HCT116 (cell line): ENCODE data around the gene SELENOH. TPM values are rescaled to one million over a fixed set of nuclear protein-coding genes. Genes with fewer than 3 reads are reported as not detected.
"Not testable (repeated sequence)": the region's sequence is repeated elsewhere in the genome, so short reads cannot be mapped to it uniquely, and the experiment has no call there.

ENCODE experiments used
- ATAC-seq: fragments of 200-7000 bp; cut with Tn5 transposase; 2 replicates; pipeline ENCODE4 v1.9.1; 2020; ENCODE audit warnings: mild to moderate bottlenecking, moderate library complexity
- BruUV-seq: library from RNA; stranded (reverse); fragments of 400-500 nt; replicated peaks from 2 replicates; lab custom pipeline; 2021; lab: Mats Ljungman, UMichigan
- CTCF ChIA-PET: fragments of 300-600 bp; sonication (Branson Sonifier 250); formaldehyde crosslinking; loops from one replicate; lab custom pipeline; 2021; ENCODE audit warnings: antibody characterized with exemption; lab: Charles Lee
- POLR2A ChIA-PET: fragments of 300-600, 350-600 bp; sonication (Branson Sonifier 250); formaldehyde crosslinking; loops from one replicate; lab custom pipeline; 2021; ENCODE audit warnings: antibody characterized with exemption; lab: Charles Lee
- RAD21 ChIA-PET, 2 experiments: fragments of 300-600 bp; sonication (Branson Sonifier 250); formaldehyde crosslinking; loops; one replicate each; lab custom pipeline; 2023; ENCODE audit warnings: low total read pairs in 2 of 2; ENCODE audit not compliant: uncharacterized antibody in 2 of 2, unreplicated experiment in 2 of 2, low non-redundant PET in 1 of 2; lab: Charles Lee
- DNase-seq: peaks from one replicate; pipeline ENCODE4 v3.0.0-alpha.2; 2010; ENCODE audit warnings: low read depth, low spot score
- H2AFZ ChIP-seq: fragments of 200-600 bp; shearing (Covaris generic), sonication (generic); 2 replicates; pipeline ENCODE4 v1.6.1; 2017; ENCODE audit warnings: low read depth, mixed run types, mixed read lengths, antibody characterized with exemption, low read length; ENCODE audit not compliant: poor library complexity, severe bottlenecking
- H3K27ac ChIP-seq: 2 replicates; pipeline ENCODE4 v1.5.1; 2012; ENCODE audit warnings: low read depth, low read length
- H3K27me3 ChIP-seq: fragments of 200-600 bp; sonication (generic); 2 replicates; pipeline ENCODE4 v1.6.1; 2016; ENCODE audit warnings: mixed run types, low read length, mixed read lengths; ENCODE audit not compliant: insufficient read depth
- H3K36me3 ChIP-seq, 2 experiments: fragments of 200-500 bp in 1 of 2; fragments of 200-600 bp in 1 of 2; sonication (Bioruptor generic) in 1 of 2; sonication (generic) in 1 of 2; 2 replicates each; pipeline versions ENCODE4 v1.5.1 to v1.6.1; 2014 to 2016; ENCODE audit warnings: low read length in 2 of 2, inconsistent platforms in 1 of 2, mixed read lengths in 1 of 2, mixed run types in 1 of 2; ENCODE audit not compliant: insufficient read depth in 2 of 2, control insufficient read depth in 1 of 2
- H3K4me1 ChIP-seq, 2 experiments: fragments of 200-600 bp in 1 of 2; sonication (generic) in 1 of 2; 2 replicates each; pipeline versions ENCODE4 v1.5.1 to v1.6.1; 2012 to 2017; ENCODE audit warnings: low read length in 2 of 2, inconsistent platforms in 1 of 2, mild to moderate bottlenecking in 1 of 2, mixed read lengths in 1 of 2, mixed run types in 1 of 2, moderate library complexity in 1 of 2; ENCODE audit not compliant: insufficient read depth in 2 of 2, control insufficient read depth in 1 of 2
- H3K4me2 ChIP-seq: fragments of 200-600 bp; sonication (generic); 2 replicates; pipeline ENCODE4 v1.6.1; 2017; ENCODE audit warnings: mixed run types, low read length, mixed read lengths
- H3K4me3 ChIP-seq, 2 experiments: fragments of 200-600 bp in 1 of 2; sonication (generic) in 1 of 2; replicated peaks in 1 of 2; 2 replicates each; pipeline ENCODE4 v1.5.1; 2011 to 2016; ENCODE audit warnings: low read length in 2 of 2, control low read depth in 1 of 2, low read depth in 1 of 2, mild to moderate bottlenecking in 1 of 2, mixed read lengths in 1 of 2, mixed run types in 1 of 2
- H3K79me2 ChIP-seq: fragments of 200-600 bp; sonication (generic); 2 replicates; pipeline ENCODE4 v1.6.1; 2017; ENCODE audit warnings: mild to moderate bottlenecking, mixed run types, low read length, moderate library complexity, mixed read lengths; ENCODE audit not compliant: insufficient read depth
- H3K9ac ChIP-seq: fragments of 200-600 bp; sonication (generic); 2 replicates; pipeline ENCODE4 v1.6.1; 2016; ENCODE audit warnings: low read length, mixed read lengths
- H3K9me2 ChIP-seq: fragments of 200-600 bp; sonication (generic), shearing (Covaris generic); 2 replicates; pipeline ENCODE4 v1.6.1; 2017; ENCODE audit warnings: mixed run types, mild to moderate bottlenecking, moderate library complexity; ENCODE audit not compliant: insufficient read depth
- H3K9me3 ChIP-seq, 2 experiments: fragments of 200-500 bp in 1 of 2; fragments of 200-600 bp in 1 of 2; sonication (Bioruptor generic) in 1 of 2; sonication (generic) in 1 of 2; 2 replicates each; pipeline ENCODE4 v1.6.1; 2014 to 2017; ENCODE audit warnings: low read length in 2 of 2, mixed read lengths in 2 of 2, inconsistent platforms in 1 of 2, low read depth in 1 of 2, mild to moderate bottlenecking in 1 of 2, mixed run types in 1 of 2, moderate library complexity in 1 of 2; ENCODE audit not compliant: control insufficient read depth in 1 of 2, insufficient read depth in 1 of 2
- H4K20me1 ChIP-seq: fragments of 200-600 bp; sonication (generic), shearing (Covaris generic); 2 replicates; pipeline ENCODE4 v1.6.1; 2017; ENCODE audit warnings: mixed run types, mild to moderate bottlenecking, moderate library complexity; ENCODE audit not compliant: insufficient read depth
- ATF3 ChIP-seq: IDR thresholded peaks from 2 replicates; pipeline ENCODE4 v1.6.1; 2012
- CEBPB ChIP-seq: IDR thresholded peaks from 2 replicates; pipeline ENCODE4 v1.6.1; 2012; ENCODE audit warnings: low read depth
- EZH2phosphoT487 ChIP-seq: fragments of 200-600 bp; IDR thresholded peaks from 2 replicates; pipeline ENCODE4 v1.6.1; 2018; ENCODE audit warnings: antibody characterized with exemption, borderline replicate concordance
- FOSL1 ChIP-seq: IDR thresholded peaks from 2 replicates; pipeline ENCODE4 v1.6.1; 2012; ENCODE audit warnings: low read depth
- REST ChIP-seq: IDR thresholded peaks from 2 replicates; pipeline ENCODE4 v1.6.1; 2012; ENCODE audit warnings: low read depth
- SIN3A ChIP-seq: IDR thresholded peaks from 2 replicates; pipeline ENCODE4 v1.6.1; 2012; ENCODE audit warnings: low read depth
- intact Hi-C: fragments of 100-400 bp; cut with micrococcal nuclease; formaldehyde crosslinking; loops from 2 replicates; pipeline ENCODE4 v1.10.0; 2022
- total RNA-seq: library from RNA; stranded (reverse); gene quantifications from one replicate; pipeline ENCODE4 v1.2.1, GENCODE V29; 2021; ENCODE audit not compliant: unreplicated experiment

SELENOH gene
- total RNA-seq, 1 experiment from 2014 or later: 194 TPM

- no peak for TF ChIP-seq REST
- no peak for TF ChIP-seq ATF3
- no peak for TF ChIP-seq FOSL1
- TF ChIP-seq CEBPB: no peak
- no peak for TF ChIP-seq SIN3A
- no peak for TF ChIP-seq EZH2phosphoT487
Measured at GRCh38 chr11:57704932-57705331, 36.4 kb upstream of the SELENOH start (continued).

GRCh38 chr11:57705432-57705831 is 35.9 kb upstream of the SELENOH start:
- H4K20me1 ChIP-seq, H2AFZ ChIP-seq, RAD21 ChIA-PET, H3K9ac ChIP-seq, H3K27me3 ChIP-seq, DNase-seq, ATAC-seq, H3K27ac ChIP-seq, BruUV-seq, H3K9me3 ChIP-seq, H3K4me3 ChIP-seq, POLR2A ChIA-PET, H3K4me1 ChIP-seq, H3K9me2 ChIP-seq, H3K4me2 ChIP-seq, intact Hi-C loops, CTCF ChIA-PET: not testable (repeated sequence)
- peaks cover 22% of the 10 kb centered on the region for H3K79me2 ChIP-seq
- peaks cover 13 to 15% of the 10 kb centered on the region in 2 experiments; a peak in 2 of 4 replicates for H3K36me3 ChIP-seq
